Left colon (tissue), 2 donors: ENCODE results near the gene BABAM2. TPM values are rescaled to one million over a fixed set of nuclear protein-coding genes. Genes with fewer than 3 reads are reported as not detected.
"Not testable (repeated sequence)": the region's sequence is repeated elsewhere in the genome, so short reads cannot be mapped to it uniquely, and the experiment has no call there.

Experiments used
- ATAC-seq: fragments of 200-7000 bp; cut with Tn5 transposase; one replicate; pipeline ENCODE4 v1.9.1; 2020; ENCODE audit warnings: mild to moderate bottlenecking, moderate library complexity
- DNase-seq, 2 donors: peaks; one replicate each; pipeline ENCODE4 v3.0.0-alpha.2; 2020
- intact Hi-C, 2 donors: fragments of 100-400 bp; cut with DNase I in 1 of 2; cut with micrococcal nuclease in 1 of 2; formaldehyde crosslinking; loops; one replicate each; pipeline versions ENCODE4 v1.11.2 to v1.14.0; 2022; cut with DNase I, micrococcal nuclease
- total RNA-seq, 2 donors: library from RNA; stranded (reverse); fragmentation: NEBNext Ultra II Directional; extraction: Animal tissue kit (Norgen Biotek cat#: 25700); gene quantifications; one replicate each; pipeline ENCODE4 v1.2.1, GENCODE V29; 2021
- donor health status: DM: no; HTN: no; CAD: no.
- donor health status: DM: yes; HTN: yes; CAD: no.

The BABAM2 gene
- total RNA-seq, 2 donors from 2014 or later: 35.3 to 39.3 TPM

DNA sequence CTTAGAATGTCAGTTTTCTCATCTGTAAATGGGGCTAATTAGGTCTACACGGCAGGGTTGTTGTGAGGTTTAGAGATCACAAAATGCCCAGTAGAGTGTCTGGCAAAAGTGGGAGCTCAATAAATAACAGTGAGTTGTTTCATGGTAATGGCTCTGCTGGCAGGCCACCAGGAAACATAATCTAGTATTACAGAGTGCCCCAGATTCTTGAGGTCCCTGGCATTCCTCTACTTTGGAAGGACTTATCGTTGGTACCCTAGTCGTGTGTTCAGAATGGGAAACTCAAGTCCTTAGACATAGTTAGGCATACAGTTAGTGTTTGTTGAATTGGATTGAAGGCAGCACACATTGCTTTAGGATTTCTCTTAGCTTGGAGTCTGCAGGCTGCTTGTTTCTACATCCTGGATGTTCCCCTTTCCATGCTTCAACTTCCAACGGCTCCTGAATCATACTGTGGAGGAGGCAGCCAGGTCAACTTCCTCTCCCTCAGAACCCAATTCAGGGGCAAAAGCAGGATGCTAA lies 340.6 kb downstream of the BABAM2 start:
- no peak for DNase-seq
- no peak for ATAC-seq
- intact Hi-C loops: no loop called here

DNA sequence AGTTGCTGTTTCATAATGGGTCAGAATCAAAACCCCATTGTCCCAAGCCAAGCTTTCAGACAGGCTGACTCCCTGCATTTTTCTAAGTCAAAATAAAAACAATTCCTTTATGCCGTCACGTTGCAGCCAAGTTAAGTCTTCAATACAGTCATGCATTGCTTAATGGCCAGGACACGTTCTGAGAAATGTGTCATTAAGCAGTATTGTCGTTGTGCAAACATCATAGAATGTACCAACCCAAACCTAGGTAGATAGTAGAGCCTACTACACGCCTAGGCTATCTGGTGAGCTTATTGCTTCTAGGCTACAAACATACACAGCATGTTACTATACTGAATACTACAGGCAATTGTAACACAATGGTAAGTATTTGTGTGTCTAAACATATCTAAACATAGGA lies 341.8 kb downstream of the BABAM2 start:
- intact Hi-C loops: no loop called here
- ATAC-seq: peak; percentile 93
- no peak for DNase-seq

DNA sequence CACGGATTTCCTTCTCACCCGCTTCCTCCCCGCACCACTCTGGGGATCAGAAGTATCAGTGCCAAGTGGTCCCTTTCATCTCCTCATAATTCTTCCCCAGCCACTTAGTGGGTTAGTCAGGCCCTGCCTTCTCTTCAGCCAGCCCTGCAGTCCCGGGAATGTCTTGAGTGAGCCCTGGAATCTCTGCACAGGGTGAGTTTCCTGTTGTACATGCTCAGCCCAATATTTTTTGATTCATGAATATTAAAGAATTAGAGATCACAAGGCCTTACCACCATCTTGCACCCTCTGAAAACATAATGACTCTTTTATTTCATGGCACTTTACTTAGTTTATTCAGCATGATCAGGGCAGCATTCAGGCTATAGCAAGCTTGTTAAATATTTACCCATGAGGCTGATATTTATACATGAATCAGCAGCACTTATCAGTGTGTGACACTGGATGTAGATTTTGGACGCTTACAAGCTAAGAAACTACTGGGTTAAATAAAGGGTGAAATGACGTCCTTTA lies 342.7 kb downstream of the BABAM2 start:
- ATAC-seq: peak; percentile 72
- intact Hi-C loops: no loop called here
- no peak for DNase-seq

DNA sequence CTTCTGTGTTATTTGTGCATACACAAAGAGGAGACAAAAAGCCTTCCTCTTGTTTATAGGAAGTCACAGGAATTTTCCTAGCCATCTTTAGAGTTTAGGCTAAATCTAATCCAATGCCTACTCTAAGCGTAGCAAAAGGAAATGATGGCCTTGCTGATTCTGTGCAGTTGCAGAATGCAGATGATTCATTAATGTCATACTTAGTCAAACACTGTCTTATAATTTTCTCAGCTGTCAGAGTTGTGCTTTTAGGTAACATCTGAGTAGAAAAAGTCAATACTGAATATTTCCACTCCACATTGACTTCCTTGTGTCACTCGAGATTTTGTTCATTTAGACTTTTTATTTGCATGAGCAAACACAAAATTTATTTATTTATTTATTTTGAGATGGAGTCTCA lies 344.3 kb downstream of the BABAM2 start:
- ATAC-seq (no peak), DNase-seq (no peak)
- intact Hi-C loops: no loop called here

GRCh38 chr2:28239207-28239606 lies 348.7 kb downstream of the BABAM2 start:
- DNase-seq (no peak), ATAC-seq (no peak)
- intact Hi-C loops: no loop called here

GRCh38 chr2:28240937-28241336 lies 350.4 kb downstream of the BABAM2 start:
- intact Hi-C loops: no loop called here
- DNase-seq (no peak), ATAC-seq (no peak)

GRCh38 chr2:28247290-28247689 lies 356.8 kb downstream of the BABAM2 start:
- ATAC-seq: no peak
- intact Hi-C loops: no loop called here
- no peak for DNase-seq

- no peak for DNase-seq
- intact Hi-C loops: no loop called here
- no peak for ATAC-seq
Observed at GRCh38 chr2:28247734-28248133, 357.2 kb downstream of the BABAM2 start.

GRCh38 chr2:28248511-28248910 lies 358.0 kb downstream of the BABAM2 start:
- ATAC-seq: no peak
- intact Hi-C loops: no loop called here
- no peak for DNase-seq

DNA sequence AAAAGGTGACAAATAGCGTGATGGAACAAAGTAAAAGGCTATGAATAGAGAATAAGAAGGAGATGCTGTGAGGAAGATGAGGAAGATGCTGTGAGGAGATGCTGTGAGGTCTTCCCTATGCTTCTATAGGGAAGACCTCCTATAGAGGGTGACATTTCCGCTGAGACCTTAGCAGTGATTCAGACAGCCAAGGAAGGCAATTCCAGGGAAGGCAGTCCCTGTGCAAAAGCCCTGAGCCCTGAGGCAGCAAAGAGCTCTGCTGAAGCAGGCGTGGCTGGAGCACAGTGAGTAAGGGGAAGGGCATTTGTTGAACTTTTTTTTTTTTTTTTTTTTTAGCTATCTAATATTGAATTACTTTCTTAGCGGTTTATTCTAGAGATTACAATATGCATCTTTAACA lies 359.5 kb downstream of the BABAM2 start:
- intact Hi-C loops: no loop called here
- ATAC-seq (no peak), DNase-seq (no peak)

- DNase-seq: no peak
- no peak for ATAC-seq
Observed at GRCh38 chr2:28251337-28251736, 360.8 kb downstream of the BABAM2 start.

GRCh38 chr2:28252311-28252710 lies 361.8 kb downstream of the BABAM2 start:
- DNase-seq: no peak
- intact Hi-C loops: no loop called here
- ATAC-seq: peak; percentile 65

More at GRCh38 chr2:28251337-28251736, 360.8 kb downstream of the BABAM2 start:
- intact Hi-C loops: no loop called here

GRCh38 chr2:28253543-28253942 lies 363.0 kb downstream of the BABAM2 start:
- DNase-seq: no peak
- intact Hi-C loops: no loop called here

DNA sequence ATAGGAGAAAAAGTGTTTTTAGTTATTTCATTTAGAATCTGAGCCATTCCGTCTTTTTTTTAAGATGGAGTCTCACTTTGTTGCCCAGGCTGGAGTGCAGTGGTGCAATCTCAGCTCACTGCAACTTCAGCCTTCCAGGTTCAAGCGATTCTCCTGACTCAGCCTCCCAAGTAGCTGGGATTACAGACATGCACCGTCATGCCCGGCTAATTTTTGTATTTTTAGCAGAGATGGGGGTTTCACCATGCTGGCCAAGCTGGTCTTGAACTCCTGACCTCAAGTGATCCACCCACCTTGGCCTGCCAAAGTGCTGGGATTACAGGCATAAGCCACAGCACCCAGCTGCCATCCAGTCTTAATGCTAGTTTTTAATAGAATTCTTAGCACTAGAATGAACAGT lies 364.7 kb downstream of the BABAM2 start:
- ATAC-seq, intact Hi-C loops, DNase-seq: not testable (repeated sequence)

More at GRCh38 chr2:28253543-28253942, 363.0 kb downstream of the BABAM2 start:
- ATAC-seq: no peak

DNA sequence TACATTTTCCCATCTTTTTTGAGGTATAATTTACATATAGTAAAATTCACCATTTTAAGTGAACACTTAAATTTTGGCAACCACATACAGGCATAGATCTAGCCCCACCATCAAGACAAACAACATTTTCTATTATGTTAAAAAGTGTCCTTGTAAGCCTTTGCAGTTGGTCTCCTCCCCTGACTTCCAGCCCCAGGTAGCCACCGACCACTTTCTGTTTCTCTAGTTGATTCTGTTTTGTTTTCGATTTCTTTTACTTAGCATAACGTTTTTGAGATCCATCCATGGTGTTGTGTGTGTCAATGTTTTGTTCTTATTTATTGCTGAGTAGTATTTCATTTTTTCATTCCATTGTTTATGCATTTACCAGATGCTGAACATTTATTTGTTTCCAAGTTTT lies 366.7 kb downstream of the BABAM2 start:
- ATAC-seq (no peak), DNase-seq (no peak)
- intact Hi-C loops: no loop called here

DNA sequence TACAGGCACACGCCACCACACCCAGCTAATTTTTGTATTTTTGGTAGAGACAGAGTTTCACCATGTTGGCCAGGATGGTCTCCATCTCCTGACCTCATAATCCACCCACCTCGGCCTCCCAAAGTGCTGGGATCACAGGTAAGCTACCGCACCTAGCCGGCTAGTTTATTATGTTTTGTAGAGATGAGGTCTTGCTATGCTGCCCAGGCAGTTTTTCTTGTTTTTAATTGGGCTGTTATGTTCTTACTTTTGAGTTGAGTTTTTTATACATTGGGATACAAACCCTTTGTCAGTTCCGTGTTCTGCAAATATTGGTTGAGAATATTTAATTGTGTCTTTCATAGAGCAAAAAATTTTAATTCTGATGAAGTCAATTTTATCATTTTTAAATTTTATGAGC lies 368.7 kb downstream of the BABAM2 start:
- DNase-seq, intact Hi-C loops, ATAC-seq: not testable (repeated sequence)

DNA sequence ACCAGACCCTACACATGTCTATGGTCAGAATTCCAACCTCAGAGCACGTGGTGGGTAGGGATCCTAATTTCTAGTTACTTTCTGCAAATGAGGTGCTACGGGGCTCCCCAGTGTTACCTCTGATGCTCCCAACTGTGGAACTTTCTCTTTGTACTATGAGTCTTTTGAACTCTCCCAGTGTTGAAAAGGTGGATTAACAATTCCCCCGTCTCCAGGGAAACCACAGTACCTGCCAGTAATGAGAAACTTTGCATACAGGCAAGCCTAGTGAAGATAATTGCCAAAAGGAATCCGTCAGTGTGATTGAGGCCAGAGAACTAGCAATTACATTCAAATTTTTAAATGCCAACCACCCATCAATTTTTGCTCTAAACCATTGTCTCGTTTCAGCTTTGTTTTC lies 373.2 kb downstream of the BABAM2 start:
- intact Hi-C loops: no loop called here
- no peak for DNase-seq
- no peak for ATAC-seq

DNA sequence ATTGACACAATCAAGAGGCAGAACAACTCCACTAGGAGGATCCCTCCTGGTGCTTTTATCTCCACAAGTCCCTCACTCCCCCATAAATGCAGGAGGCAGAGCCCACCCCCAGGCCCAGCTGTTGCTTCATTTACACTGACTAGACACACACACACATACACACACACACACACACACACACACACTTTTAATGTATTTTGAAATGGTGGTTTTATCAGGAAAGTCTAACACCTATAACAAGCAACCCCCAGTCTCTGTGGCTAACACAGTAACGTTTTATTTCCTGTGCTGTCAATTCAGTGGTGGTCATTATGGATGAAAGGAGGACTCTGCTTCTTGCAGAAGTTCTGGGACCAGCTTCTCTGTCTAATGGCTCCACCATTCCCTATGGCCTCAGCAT lies 376.8 kb downstream of the BABAM2 start:
- ATAC-seq (no peak), DNase-seq (no peak)
- intact Hi-C loops: no loop called here

DNA sequence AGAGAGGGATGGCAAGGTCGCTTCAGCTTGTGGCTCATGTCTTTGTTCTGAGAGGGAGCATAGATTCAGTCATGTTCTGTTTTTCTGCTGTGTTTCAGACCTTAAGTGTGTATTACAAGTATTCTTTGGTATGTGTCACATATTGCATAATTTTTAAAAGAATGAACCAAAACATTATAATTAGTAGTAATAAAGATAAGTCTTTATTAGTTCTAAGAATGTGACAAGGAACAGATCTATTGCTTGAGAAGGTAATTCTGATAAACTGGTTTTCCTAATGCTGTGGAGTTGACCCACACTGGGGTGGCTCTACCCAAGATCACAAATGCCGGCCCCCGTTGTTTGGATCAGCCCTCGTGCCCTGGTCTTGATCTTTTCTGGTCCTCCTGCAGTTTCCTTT lies 377.9 kb downstream of the BABAM2 start:
- intact Hi-C loops: no loop called here
- DNase-seq (no peak), ATAC-seq (no peak)

- ATAC-seq (peak; percentile 85), DNase-seq (peak; percentile 34 to 77)
- intact Hi-C loops: no loop called here
Observed at GRCh38 chr2:28269019-28269784, 378.7 kb downstream of the BABAM2 start.
